Coronary artery (tissue), 2 donors: ENCODE data around the gene SPATA24.
"Not testable (repeated sequence)": the region's sequence is repeated elsewhere in the genome, so short reads cannot be mapped to it uniquely, and the experiment has no call there.

Source experiments
- DNase-seq: peaks from one replicate; pipeline ENCODE4 v3.0.0-alpha.2; 2017; ENCODE audit warnings: low spot score
- H3K27ac ChIP-seq, 2 donors: fragments of 200-600 bp; sonication (generic); one replicate each; pipeline ENCODE4 v1.5.1; 2016 to 2019
- H3K4me3 ChIP-seq: fragments of 200-600 bp; sonication (generic); 2 replicates; pipeline ENCODE4 v1.5.1; 2016; ENCODE audit warnings: mild to moderate bottlenecking, moderate library complexity
- TF ChIP-seq, protein P1 (sequence below): fragments of 200-600 bp; sonication (generic); IDR thresholded peaks from one replicate; pipeline ENCODE4 v1.5.1; 2019; ENCODE audit warnings: antibody characterized with exemption

SPATA24 gene, protein sequence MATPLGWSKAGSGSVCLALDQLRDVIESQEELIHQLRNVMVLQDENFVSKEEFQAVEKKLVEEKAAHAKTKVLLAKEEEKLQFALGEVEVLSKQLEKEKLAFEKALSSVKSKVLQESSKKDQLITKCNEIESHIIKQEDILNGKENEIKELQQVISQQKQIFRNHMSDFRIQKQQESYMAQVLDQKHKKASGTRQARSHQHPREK

DNA sequence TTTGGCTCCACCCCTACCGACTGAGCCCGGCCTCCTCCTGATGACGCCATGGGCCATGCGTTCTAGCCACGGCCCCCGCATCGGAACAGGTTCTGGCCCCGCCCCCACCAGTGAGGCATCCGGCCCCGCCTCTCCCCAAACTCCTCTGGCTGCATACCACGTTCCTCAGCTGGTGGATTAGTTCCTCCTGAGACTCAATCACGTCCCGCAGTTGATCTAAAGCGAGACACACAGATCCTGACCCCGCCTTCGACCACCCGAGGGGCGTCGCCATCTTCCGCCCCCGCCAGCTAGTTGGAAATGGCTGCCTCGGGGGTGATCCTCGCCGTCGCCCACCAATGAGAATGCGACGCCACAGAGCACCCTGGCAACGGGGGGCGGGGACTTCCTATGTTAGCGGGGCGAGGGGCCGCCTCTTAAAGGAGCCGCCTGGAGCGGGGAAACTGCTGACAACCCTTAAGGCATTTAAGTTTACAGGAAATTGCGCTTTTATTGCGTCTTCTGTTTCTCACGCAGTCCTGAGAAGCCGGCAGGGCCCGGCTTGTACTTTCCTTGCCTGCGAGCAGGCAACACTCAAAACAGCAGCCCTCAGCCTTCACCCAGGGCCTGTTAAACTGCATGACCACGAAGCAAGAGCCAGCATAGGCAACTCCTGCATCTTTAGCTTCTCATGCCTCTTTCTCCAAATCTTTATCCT is at the start of gene SPATA24:
Gene SPATA24, minus strand, starts transcription at position 303 of the 697 bp plus-strand sequence. Its CDS starts 29 bp downstream, at position 274.
- peak within 1 kb of the TSS; percentile 58 to 98 for H3K27ac ChIP-seq
- peak; percentile 98 for DNase-seq
- TF ChIP-seq, protein P1, sequence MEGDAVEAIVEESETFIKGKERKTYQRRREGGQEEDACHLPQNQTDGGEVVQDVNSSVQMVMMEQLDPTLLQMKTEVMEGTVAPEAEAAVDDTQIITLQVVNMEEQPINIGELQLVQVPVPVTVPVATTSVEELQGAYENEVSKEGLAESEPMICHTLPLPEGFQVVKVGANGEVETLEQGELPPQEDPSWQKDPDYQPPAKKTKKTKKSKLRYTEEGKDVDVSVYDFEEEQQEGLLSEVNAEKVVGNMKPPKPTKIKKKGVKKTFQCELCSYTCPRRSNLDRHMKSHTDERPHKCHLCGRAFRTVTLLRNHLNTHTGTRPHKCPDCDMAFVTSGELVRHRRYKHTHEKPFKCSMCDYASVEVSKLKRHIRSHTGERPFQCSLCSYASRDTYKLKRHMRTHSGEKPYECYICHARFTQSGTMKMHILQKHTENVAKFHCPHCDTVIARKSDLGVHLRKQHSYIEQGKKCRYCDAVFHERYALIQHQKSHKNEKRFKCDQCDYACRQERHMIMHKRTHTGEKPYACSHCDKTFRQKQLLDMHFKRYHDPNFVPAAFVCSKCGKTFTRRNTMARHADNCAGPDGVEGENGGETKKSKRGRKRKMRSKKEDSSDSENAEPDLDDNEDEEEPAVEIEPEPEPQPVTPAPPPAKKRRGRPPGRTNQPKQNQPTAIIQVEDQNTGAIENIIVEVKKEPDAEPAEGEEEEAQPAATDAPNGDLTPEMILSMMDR: no peak
- peak within 1 kb of the TSS; percentile 77 for H3K4me3 ChIP-seq

DNA sequence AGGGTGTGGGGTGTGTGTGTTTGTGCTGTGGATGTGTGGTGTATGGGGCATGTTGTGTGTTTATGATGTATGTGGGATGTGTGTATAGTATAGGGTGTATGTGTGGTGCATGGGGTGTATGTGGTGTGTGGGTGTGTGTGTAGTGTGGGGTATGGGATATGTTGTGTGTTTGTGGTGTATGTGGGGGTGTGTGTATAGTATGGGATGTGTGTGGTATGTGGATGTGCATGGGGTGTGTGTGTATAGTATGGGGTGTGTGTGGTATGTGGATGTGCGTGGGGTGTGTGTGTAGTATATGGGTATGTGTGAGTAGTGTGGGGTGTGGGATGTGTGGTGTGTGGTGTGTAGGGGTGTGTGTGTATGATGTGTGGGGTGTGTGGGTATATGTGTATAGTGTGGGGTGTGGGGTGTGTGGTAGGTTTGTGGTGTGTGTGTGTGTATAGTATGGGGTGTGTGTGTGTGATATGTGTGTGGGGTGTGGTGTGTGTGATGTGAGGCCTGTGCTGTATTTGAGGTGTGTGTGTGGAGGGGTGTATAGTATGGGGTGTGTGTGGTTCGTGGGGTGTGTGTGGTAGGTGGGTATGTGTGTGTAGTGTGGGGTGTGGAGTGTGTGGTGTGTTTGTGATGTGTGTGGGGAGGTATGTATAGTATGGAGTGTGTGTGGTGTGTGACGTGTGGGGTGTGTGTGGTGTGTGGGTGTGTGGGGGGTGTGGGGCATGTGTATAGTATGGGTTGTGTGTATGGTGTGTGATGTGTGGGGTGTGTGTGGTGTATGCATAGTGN is 48.2 kb upstream of the SPATA24 start:
- H3K4me3 ChIP-seq: no peak overlapping the region
- H3K27ac ChIP-seq: no peak overlapping the region
- TF ChIP-seq, protein P1: no peak
- DNase-seq: peak; percentile 12

DNA sequence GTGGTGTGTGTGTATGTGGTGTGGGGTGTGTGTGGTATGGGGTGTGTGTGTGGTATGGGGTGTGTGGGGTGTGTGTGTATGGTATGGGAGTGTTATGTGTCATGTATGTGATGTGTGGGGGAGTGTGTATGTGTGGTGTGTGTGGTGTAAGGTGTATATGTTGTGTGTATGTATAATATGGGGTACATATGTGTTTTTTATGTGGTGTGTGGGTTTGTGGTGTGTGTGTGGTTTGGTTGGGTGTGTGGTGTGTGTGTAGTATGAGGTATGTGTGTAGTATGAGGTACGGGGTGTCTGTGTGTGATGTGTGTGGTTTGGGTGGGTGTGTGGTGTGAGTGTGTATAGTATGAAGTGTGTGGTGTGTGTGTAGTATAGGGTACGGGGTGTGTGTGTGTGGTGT is 47.3 kb upstream of the SPATA24 start:
- Histone ChIP-seq H3K4me3 (no peak overlapping the region), H3K27ac (no peak overlapping the region)
- TF ChIP-seq, protein P1: no peak
- peak; percentile 16 for DNase-seq

DNA sequence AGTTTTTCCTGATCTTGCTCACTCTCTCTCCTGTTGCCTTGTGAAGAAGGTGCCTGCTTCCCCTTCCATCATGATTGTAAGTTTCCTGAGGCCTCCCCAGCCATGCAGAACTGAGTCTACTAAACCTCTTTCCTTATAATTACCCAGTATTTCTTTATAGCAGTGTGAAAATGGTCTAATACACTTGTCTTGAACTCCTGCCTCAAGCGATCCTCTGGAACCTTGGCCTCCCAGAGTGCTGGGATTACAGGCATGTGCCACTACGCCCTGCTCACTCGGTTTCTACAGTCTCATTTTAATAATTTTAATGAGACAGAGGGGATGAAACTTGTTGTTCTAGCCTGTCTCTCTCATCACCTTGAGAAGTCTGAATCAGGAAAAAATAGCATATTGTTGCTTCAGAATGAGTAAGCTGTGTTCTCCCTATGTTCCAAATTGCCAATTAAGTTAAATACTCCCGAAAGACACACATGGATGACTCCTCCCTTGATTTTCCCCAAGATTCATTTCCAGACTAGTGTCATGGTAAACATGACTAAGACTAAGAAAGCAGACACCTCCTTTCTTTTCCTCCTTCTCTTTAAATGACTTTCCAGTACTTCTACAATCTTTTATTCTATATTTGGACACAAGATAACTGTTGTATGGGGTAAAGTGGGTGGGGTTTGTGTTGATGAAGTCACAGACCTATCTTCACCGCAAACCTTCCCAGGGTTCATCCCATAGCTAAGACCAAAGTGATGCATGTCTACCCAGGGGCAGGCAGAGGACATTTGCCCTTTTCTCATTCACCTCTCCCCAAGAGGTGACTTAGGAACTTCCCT is 43.3 kb upstream of the SPATA24 start:
- no peak overlapping the region for H3K4me3 ChIP-seq
- no peak overlapping the region for H3K27ac ChIP-seq
- DNase-seq: no peak
- TF ChIP-seq, protein P1: no peak

DNA sequence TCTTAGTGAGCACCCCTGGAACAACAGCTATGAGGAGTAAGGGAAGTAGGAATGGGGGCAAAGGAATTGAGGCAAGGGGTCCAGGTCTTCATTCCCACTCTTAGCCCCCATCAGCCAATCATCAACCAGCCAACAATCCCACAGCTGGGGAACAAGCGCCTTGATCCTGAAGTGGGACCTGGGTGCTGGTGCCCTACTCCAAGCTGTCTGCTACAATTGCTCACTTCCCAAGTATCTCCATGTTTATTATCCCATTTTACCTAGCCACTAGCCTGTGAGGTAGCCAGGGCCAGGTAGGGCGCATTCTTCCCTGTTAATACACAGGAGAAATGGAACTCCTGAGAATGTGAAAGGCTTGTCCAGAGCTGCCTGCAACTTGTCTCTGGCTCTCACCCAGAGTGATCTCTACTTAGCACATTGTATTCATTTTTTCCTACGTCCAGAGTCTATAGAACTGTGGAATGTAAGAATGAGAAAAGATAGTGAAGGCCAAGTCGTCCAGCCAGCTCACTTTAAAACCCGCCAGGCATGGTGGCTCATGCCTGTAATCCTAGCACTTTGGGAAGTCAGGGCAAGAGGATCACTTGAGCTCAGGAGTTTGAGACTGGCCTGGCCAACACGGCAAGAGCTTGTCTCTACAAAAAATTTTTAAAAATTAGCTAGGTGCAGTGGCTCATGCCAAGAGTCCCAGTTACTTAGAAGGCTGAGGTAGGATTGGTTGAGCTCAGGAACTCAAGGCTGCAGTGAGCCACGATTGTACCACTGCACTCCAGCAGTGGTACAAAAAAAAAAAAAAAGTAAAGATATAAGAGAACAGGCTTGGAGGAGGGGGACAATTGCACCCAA is 41.7 kb upstream of the SPATA24 start:
- TF ChIP-seq, protein P1: no peak
- no peak overlapping the region for H3K4me3 ChIP-seq
- no peak overlapping the region for H3K27ac ChIP-seq
- no peak for DNase-seq

DNA sequence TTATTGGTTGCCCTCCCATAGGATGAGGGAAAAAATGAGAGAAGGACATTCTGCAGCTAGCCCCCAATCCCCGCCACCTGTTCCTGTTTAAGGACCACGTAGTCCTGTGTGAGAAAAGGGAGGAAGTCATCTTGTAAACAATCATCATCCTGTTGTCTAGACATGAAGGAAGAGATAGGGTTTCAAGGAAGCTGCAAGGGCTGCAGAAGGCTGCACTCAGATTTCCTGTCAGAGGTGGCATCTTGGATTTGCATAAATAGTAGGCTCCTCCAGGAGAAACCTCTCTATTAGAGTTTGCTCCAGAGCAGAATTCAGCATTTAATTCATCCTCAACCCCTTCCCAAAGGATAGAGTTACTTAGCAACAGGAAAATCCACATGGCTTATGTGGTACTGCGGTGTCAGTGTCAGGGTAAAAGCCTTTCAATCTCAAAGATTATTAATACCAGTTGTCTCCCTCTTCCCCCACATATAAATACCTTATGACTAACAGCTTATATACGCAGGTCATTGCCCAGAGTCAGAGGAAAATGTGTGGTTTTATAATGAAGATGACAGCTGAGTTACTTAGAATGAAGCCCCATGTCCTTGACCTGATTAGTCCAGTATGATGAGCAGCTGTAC is 40.1 kb upstream of the SPATA24 start:
- no peak overlapping the region for H3K4me3 ChIP-seq
- TF ChIP-seq, protein P1: no peak
- no peak overlapping the region for H3K27ac ChIP-seq
- DNase-seq: no peak

DNA sequence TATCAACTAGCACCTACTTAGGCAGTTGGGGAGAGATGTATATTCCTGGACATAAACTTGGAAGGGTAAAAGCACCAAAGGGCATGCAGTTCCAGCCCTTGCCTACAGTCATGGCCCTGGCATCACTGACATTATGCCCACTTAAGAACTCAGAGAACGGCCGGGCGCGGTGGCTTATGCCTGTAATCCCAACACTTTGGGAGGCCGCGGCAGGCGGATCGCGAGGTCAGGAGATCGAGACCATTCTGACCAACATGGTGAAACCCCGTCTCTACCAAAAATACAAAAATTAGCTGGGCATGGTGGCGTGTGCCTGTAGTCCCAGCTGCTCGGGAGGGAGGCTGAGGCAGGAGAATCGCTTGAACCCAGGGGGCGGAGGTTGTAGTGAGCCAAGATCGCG is 36.5 kb upstream of the SPATA24 start:
- H3K27ac ChIP-seq, DNase-seq, H3K4me3 ChIP-seq: not testable (repeated sequence)
